ENCODE data around the gene FAT2.

DNA sequence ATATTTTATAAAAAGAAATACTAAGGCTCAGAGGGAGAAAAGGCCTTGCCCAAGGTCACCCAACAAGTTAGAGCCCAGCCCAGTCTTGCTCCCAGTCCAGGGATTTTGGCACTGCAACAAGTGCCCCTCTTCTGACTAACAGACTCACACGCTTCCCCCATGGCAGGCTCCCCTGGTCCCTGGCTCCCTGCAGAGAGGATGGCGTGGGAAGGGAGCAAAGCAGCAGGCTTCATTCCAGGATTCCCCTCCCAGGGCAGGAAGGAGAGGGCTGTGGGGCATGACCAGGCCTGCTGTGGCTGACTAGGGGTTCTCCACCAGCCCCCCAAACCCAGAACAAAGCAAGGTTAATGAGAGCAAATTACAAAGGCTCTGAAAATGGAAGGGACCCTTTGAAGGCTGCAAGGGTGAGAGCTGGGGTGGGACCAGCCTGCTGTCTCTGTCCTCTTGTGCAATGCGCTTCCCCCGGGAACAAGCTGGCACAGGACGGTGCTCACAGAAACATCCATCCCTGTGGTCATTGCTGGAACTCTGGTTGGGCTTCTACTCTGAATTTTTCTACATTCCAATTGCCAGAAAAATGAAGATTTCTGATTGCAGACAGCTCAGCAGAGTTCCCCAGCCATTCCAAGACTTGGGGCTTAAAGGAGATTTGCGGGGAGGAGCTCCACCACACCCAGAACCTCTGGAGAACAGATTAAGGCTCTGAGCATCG, 37.1 kb upstream of the FAT2 start:
- no peak for TF ChIP-seq SNAI2 (CRISPR knock-in tag; IDR thresholded peaks at IDR 0.05)
- TF ChIP-seq ARNTL (CRISPR knock-in tag; IDR thresholded peaks at IDR 0.05; ENCODE audit: borderline replicate concordance, low read depth), result no peak

All from SK-N-SH treated with all-trans-retinoic acid at 6 μM for 48 hours (cell line).